WTC11 (cell line): ENCODE measurements around the gene PTCH1. TPM values are rescaled to one million over a fixed set of nuclear protein-coding genes. Genes with fewer than 3 reads are reported as not detected.

ENCODE experiments used
- ATAC-seq: fragments of 200-7000 bp; cut with Tn5 transposase; 2 replicates; pipeline ENCODE4 v1.10.0; 2021; ENCODE audit warnings: mild to moderate bottlenecking, moderate library complexity
- CTCF ChIA-PET: fragments of 300-600 bp; sonication (Branson Sonifier 250); formaldehyde crosslinking; loops from one replicate; lab custom pipeline; 2021; ENCODE audit warnings: antibody characterized with exemption; lab: Charles Lee
- POLR2A ChIA-PET: fragments of 350-600 bp; sonication (Branson Sonifier 250); formaldehyde crosslinking; loops from one replicate; lab custom pipeline; 2021; ENCODE audit warnings: antibody characterized with exemption; lab: Charles Lee
- DNase-seq: peaks from one replicate; pipeline ENCODE4 v3.0.0; 2021; ENCODE audit warnings: low spot score
- H3K27ac Mint-ChIP-seq: 2 replicates; pipeline ENCODE4 v1.8.0; 2021; ENCODE audit warnings: mixed read lengths
- H3K27me3 Mint-ChIP-seq: 2 replicates; pipeline ENCODE4 v1.8.0; 2021; ENCODE audit warnings: low read depth, mild to moderate bottlenecking, moderate library complexity, mixed read lengths
- H3K36me3 Mint-ChIP-seq: 2 replicates; pipeline ENCODE4 v1.8.0; 2021; ENCODE audit warnings: mixed read lengths
- H3K4me1 Mint-ChIP-seq: 2 replicates; pipeline ENCODE4 v1.8.0; 2022; ENCODE audit warnings: mixed read lengths
- H3K4me3 Mint-ChIP-seq: 2 replicates; pipeline ENCODE4 v1.8.0; 2021; ENCODE audit warnings: mild to moderate bottlenecking, moderate library complexity, mixed read lengths
- H3K9me3 Mint-ChIP-seq: 2 replicates; pipeline ENCODE4 v1.8.0; 2021; ENCODE audit warnings: mixed read lengths
- AFF4 ChIP-seq: sonication (generic); formaldehyde crosslinking; IDR thresholded peaks from 2 replicates; pipeline ENCODE4 v1.8.1; 2023; ENCODE audit warnings: mild to moderate bottlenecking, missing genetic modification reagents, borderline replicate concordance
- ARID4B ChIP-seq: sonication (generic); formaldehyde crosslinking; IDR thresholded peaks from 2 replicates; pipeline ENCODE4 v1.8.0; 2023; ENCODE audit warnings: missing genetic modification reagents, mild to moderate bottlenecking, borderline replicate concordance
- CDX4 ChIP-seq: fragments of 250-450 bp; sonication (Bioruptor Pico); IDR thresholded peaks from 2 replicates; pipeline ENCODE4 v1.9.0; 2021; ENCODE audit warnings: moderate library complexity, mild to moderate bottlenecking, inconsistent platforms, borderline replicate concordance
- GABPB1 ChIP-seq: sonication (generic); formaldehyde crosslinking; IDR thresholded peaks from 2 replicates; pipeline ENCODE4 v1.8.1; 2023; ENCODE audit warnings: mild to moderate bottlenecking, missing genetic modification reagents
- GRHL2 ChIP-seq: fragments of 250-450 bp; sonication (Bioruptor Pico); IDR thresholded peaks from 2 replicates; pipeline ENCODE4 v1.8.0; 2022; ENCODE audit warnings: mild to moderate bottlenecking, moderate library complexity; ENCODE audit not compliant: insufficient replicate concordance, severe bottlenecking
- IRF1 ChIP-seq: sonication (generic); formaldehyde crosslinking; IDR thresholded peaks from 2 replicates; pipeline ENCODE4 v1.8.0; 2023; ENCODE audit warnings: missing genetic modification reagents
- NR3C1 ChIP-seq: sonication (generic); formaldehyde crosslinking; conservative IDR thresholded peaks from 2 replicates; pipeline ENCODE4 v1.8.1; 2023; ENCODE audit warnings: low read depth, mild to moderate bottlenecking, missing genetic modification reagents
- PRRX2 ChIP-seq: fragments of 250-450 bp; sonication (Bioruptor Pico); IDR thresholded peaks from 2 replicates; pipeline ENCODE4 v1.8.0; 2021; ENCODE audit warnings: mild to moderate bottlenecking
- ZNF263 ChIP-seq: sonication (generic); formaldehyde crosslinking; IDR thresholded peaks from 2 replicates; pipeline ENCODE4 v1.8.1; 2022; ENCODE audit warnings: low read depth, mild to moderate bottlenecking, moderate library complexity, missing genetic modification reagents
- ZNF512 ChIP-seq: sonication (generic); formaldehyde crosslinking; IDR thresholded peaks from 2 replicates; pipeline ENCODE4 v1.8.1; 2022; ENCODE audit warnings: missing genetic modification reagents, borderline replicate concordance
- total RNA-seq: library from RNA; stranded (reverse); gene quantifications from 3 replicates; pipeline ENCODE4 v1.2.3, GENCODE V29; 2021

The PTCH1 gene
- total RNA-seq, 1 experiment from 2014 or later: 38.0 TPM

- TF ChIP-seq ARID4B (CRISPR knock-in tag): no peak
Observed at GRCh38 chr9:95452176-95452575, 64.6 kb downstream of the PTCH1 start (continued).

- Mint-ChIP-seq H3K27me3 (no peaks in the 10 kb centered on the region), H3K4me3 (no peak overlapping the region), H3K4me1 (peaks cover 62% of the 10 kb centered on the region), H3K27ac (no peak overlapping the region), H3K9me3 (no peaks in the 10 kb centered on the region), H3K36me3 (peaks cover 74% of the 10 kb centered on the region)
- no peak for ATAC-seq
- no peak for TF ChIP-seq NR3C1
- no peak for TF ChIP-seq ZNF263 (CRISPR knock-in tag)
- TF ChIP-seq GABPB1 (CRISPR knock-in tag): no peak
- TF ChIP-seq GRHL2: no peak
- no peak for TF ChIP-seq ZNF512
- TF ChIP-seq PRRX2 (CRISPR knock-in tag): no peak
- TF ChIP-seq AFF4 (CRISPR knock-in tag): no peak
- TF ChIP-seq CDX4 (CRISPR knock-in tag): no peak
- TF ChIP-seq IRF1 (CRISPR knock-in tag): no peak
- ChIA-PET CTCF (interaction anchor here (0.8 kb wide), 1 partner anchor 781 kb away, joined by 3 read pairs; no protein-coding TSS in a partner anchor), POLR2A (no interaction called here)
- DNase-seq: no peak
Observed at GRCh38 chr9:95451065-95451426, 65.7 kb downstream of the PTCH1 start.
